Measurements from ENCODE around the gene APPBP2. TPM values are rescaled to one million over a fixed set of nuclear protein-coding genes. Genes with fewer than 3 reads are reported as not detected.
"Not testable (repeated sequence)": the region's sequence is repeated elsewhere in the genome, so short reads cannot be mapped to it uniquely, and the experiment has no call there.

The APPBP2 gene
- total RNA-seq, 1 donor from 2014 or later, result 61.3 TPM

DNA sequence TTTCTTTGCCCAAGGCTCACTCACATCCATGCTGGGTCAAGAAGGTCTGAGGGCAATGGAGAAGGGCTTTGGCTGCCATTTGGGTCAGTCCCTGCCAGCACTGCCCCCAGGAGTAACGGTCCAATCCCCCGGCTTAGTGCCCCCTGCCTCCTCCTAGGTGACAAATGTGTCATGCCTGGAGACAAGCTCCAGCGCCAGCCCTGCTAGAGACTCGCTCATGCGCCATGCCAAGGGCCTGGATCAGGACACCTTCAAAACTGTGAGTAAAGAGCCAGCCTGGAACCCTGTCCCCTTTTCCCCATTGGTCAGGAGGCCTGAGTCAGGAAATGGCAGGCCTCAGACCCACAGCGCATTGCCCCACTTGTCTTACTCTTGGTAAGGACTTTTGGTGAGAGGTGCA, 100.4 kb downstream of the APPBP2 start:
- no peak overlapping the region for H3K4me3 Mint-ChIP-seq (ENCODE audit: low read depth)
- no peak for TF ChIP-seq CTCF (IDR thresholded peaks at IDR 0.05; ENCODE audit: unreplicated experiment)
- no peak overlapping the region for H3K27ac Mint-ChIP-seq
- H3K27me3 Mint-ChIP-seq, result peaks cover 14% of the 10 kb centered on the region
- DNase-seq (ENCODE audit: low spot score, unreplicated experiment), result no peak
- peaks cover 3% of the 10 kb centered on the region for H3K4me1 Mint-ChIP-seq (ENCODE audit: low read depth)
- no peaks in the 10 kb centered on the region for H3K9me3 Mint-ChIP-seq (ENCODE audit: low read depth)
- no peaks in the 10 kb centered on the region for H3K36me3 Mint-ChIP-seq (ENCODE audit: insufficient read depth)

DNA sequence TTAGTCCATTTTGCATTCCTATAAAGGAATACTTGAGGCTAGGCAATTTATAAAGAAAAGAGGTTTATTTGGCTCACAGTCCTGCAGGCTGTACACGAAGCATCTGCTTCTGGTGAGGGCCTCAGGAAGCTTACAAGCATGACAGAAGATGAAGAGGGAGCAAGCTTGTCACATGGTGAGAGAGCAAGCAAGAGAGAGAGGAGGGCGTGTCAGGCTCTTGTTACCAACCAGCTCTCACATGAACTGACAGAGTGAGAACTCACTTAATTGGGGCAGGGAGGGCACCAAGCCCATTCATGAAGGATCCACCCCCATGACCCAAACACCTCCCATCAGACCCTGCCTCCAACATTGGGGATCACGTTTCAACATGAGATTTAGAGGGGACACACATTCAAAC, 102.2 kb downstream of the APPBP2 start:
- H3K4me1 Mint-ChIP-seq (ENCODE audit: low read depth), result peaks cover 3% of the 10 kb centered on the region
- no peak overlapping the region for H3K27ac Mint-ChIP-seq
- no peak for DNase-seq (ENCODE audit: low spot score, unreplicated experiment)
- H3K4me3 Mint-ChIP-seq (ENCODE audit: low read depth), result no peak overlapping the region
- no peaks in the 10 kb centered on the region for H3K36me3 Mint-ChIP-seq (ENCODE audit: insufficient read depth)
- no peaks in the 10 kb centered on the region for H3K9me3 Mint-ChIP-seq (ENCODE audit: low read depth)
- TF ChIP-seq CTCF (IDR thresholded peaks at IDR 0.05; ENCODE audit: unreplicated experiment), result no peak
- peaks cover 14% of the 10 kb centered on the region for H3K27me3 Mint-ChIP-seq

- no peak for TF ChIP-seq CTCF (IDR thresholded peaks at IDR 0.05; ENCODE audit: unreplicated experiment)
- Mint-ChIP-seq H3K4me3 (ENCODE audit: low read depth) (peak within 1 kb of the TSS; percentile 73), H3K36me3 (ENCODE audit: insufficient read depth) (no peaks in the 10 kb centered on the region), H3K27me3 (peaks cover 14% of the 10 kb centered on the region), H3K4me1 (ENCODE audit: low read depth) (peaks cover 3% of the 10 kb centered on the region), H3K9me3 (ENCODE audit: low read depth) (no peaks in the 10 kb centered on the region), H3K27ac (peak within 1 kb of the TSS; percentile 82)
- DNase-seq (ENCODE audit: low spot score, unreplicated experiment), result no peak
These were observed 103.8 kb downstream of the APPBP2 start, which contains the start of gene CHCT1 for GRCh38 chr17:60422162-60422665. TSS of gene CHCT1 (plus strand) at chr17:60422489. CDS start at chr17:60422593, 104 bp downstream.

- H3K36me3 Mint-ChIP-seq (ENCODE audit: insufficient read depth), result no peaks in the 10 kb centered on the region
These were observed 104.5 kb downstream of the APPBP2 start for GRCh38 chr17:60421273-60422161.

GRCh38 chr17:60419875-60420274, 106.2 kb downstream of the APPBP2 start:
- H3K4me3 Mint-ChIP-seq (ENCODE audit: low read depth); H3K4me1 Mint-ChIP-seq (ENCODE audit: low read depth); H3K9me3 Mint-ChIP-seq (ENCODE audit: low read depth); DNase-seq (ENCODE audit: low spot score, unreplicated experiment); H3K36me3 Mint-ChIP-seq (ENCODE audit: insufficient read depth); H3K27ac Mint-ChIP-seq: not testable (repeated sequence)
- peaks cover 14% of the 10 kb centered on the region for H3K27me3 Mint-ChIP-seq

More at GRCh38 chr17:60421273-60422161, 104.5 kb downstream of the APPBP2 start:
- Mint-ChIP-seq H3K4me3 (ENCODE audit: low read depth) (peak overlapping the region; percentile 73), H3K27me3 (peaks cover 14% of the 10 kb centered on the region), H3K27ac (peak overlapping the region; percentile 82), H3K4me1 (ENCODE audit: low read depth) (peaks cover 3% of the 10 kb centered on the region), H3K9me3 (ENCODE audit: low read depth) (no peaks in the 10 kb centered on the region)
- TF ChIP-seq CTCF (IDR thresholded peaks at IDR 0.05; ENCODE audit: unreplicated experiment), result peak; percentile 100
- DNase-seq (ENCODE audit: low spot score, unreplicated experiment), result peak; percentile 56

DNA sequence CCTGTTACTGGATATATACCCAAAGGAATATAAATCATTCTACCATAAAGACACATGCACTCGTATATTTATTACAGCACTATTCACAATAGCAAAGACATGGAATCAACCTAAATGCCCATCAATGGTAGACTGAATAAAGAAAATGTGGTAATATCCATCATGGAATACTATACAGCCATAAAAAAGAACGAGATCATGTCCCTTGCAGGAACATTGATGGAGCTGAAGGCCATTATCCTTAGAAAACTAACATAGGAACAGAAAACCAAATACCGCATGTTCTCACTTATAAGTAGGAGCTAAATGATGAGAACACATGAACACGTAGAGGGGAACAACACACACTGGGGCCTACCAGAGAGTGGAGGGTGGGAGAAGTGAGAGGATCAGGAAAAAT, 107.0 kb downstream of the APPBP2 start:
- not testable (repeated sequence) for H3K4me1 Mint-ChIP-seq (ENCODE audit: low read depth); H3K36me3 Mint-ChIP-seq (ENCODE audit: insufficient read depth); DNase-seq (ENCODE audit: low spot score, unreplicated experiment); H3K27ac Mint-ChIP-seq; H3K4me3 Mint-ChIP-seq (ENCODE audit: low read depth); H3K9me3 Mint-ChIP-seq (ENCODE audit: low read depth)
- peaks cover 14% of the 10 kb centered on the region for H3K27me3 Mint-ChIP-seq
